Endothelial cell (in vitro differentiated cells): ENCODE data around the gene MAGEA12. TPM values are rescaled to one million over a fixed set of nuclear protein-coding genes. Genes with fewer than 3 reads are reported as not detected.
"Not testable (repeated sequence)": the region's sequence is repeated elsewhere in the genome, so short reads cannot be mapped to it uniquely, and the experiment has no call there.

Source experiments
- DNase-seq: peaks from one replicate; pipeline ENCODE4 v3.0.0; 2021; ENCODE audit warnings: low spot score
- H3K27ac Mint-ChIP-seq: one replicate; pipeline ENCODE4 v1.8.0; 2021; ENCODE audit warnings: mixed read lengths, inconsistent platforms; ENCODE audit not compliant: unreplicated experiment
- H3K27me3 Mint-ChIP-seq: one replicate; pipeline ENCODE4 v1.8.0; 2021; ENCODE audit warnings: mild to moderate bottlenecking, moderate library complexity, mixed read lengths, inconsistent platforms; ENCODE audit not compliant: unreplicated experiment
- H3K36me3 Mint-ChIP-seq: one replicate; pipeline ENCODE4 v1.8.0; 2021; ENCODE audit warnings: mild to moderate bottlenecking, low read depth, mixed read lengths, inconsistent platforms; ENCODE audit not compliant: unreplicated experiment
- H3K4me1 Mint-ChIP-seq: one replicate; pipeline ENCODE4 v1.8.0; 2021; ENCODE audit warnings: mild to moderate bottlenecking, mixed read lengths, inconsistent platforms; ENCODE audit not compliant: unreplicated experiment
- H3K4me3 Mint-ChIP-seq: one replicate; pipeline ENCODE4 v1.8.0; 2021; ENCODE audit warnings: mild to moderate bottlenecking, mixed read lengths, inconsistent platforms; ENCODE audit not compliant: unreplicated experiment
- H3K9me3 Mint-ChIP-seq: one replicate; pipeline ENCODE4 v1.8.0; 2021; ENCODE audit warnings: mixed read lengths, inconsistent platforms; ENCODE audit not compliant: unreplicated experiment
- total RNA-seq: library from RNA; stranded (reverse); fragmentation: NEBNext Ultra II Directional; extraction: Animal tissue kit (Norgen Biotek cat#: 25700); gene quantifications from one replicate; pipeline ENCODE4 v1.2.1, GENCODE V29; 2021; ENCODE audit not compliant: unreplicated experiment

MAGEA12 gene
- total RNA-seq, 1 donor from 2014 or later = 4.3 TPM

GRCh38 chrX:152758918-152759317 lies 25.4 kb downstream of the MAGEA12 start, which contains the start of gene CSAG3:
Gene CSAG3 (plus strand): TSS chrX:152759218.
- not testable (repeated sequence) for H3K4me1 Mint-ChIP-seq, DNase-seq, H3K27me3 Mint-ChIP-seq, H3K27ac Mint-ChIP-seq, H3K4me3 Mint-ChIP-seq, H3K9me3 Mint-ChIP-seq, H3K36me3 Mint-ChIP-seq

- not testable (repeated sequence) for H3K27me3 Mint-ChIP-seq, H3K27ac Mint-ChIP-seq, DNase-seq, H3K4me3 Mint-ChIP-seq, H3K36me3 Mint-ChIP-seq, H3K9me3 Mint-ChIP-seq, H3K4me1 Mint-ChIP-seq
Measured at GRCh38 chrX:152759544-152759943, 26.0 kb downstream of the MAGEA12 start.

- H3K36me3 Mint-ChIP-seq, H3K4me1 Mint-ChIP-seq, H3K4me3 Mint-ChIP-seq: not testable (repeated sequence)
Measured at GRCh38 chrX:152761582-152761981, 28.0 kb downstream of the MAGEA12 start.

GRCh38 chrX:152766562-152766961 lies 33.0 kb downstream of the MAGEA12 start:
- not testable (repeated sequence) for DNase-seq, H3K36me3 Mint-ChIP-seq, H3K27me3 Mint-ChIP-seq, H3K27ac Mint-ChIP-seq, H3K4me3 Mint-ChIP-seq, H3K4me1 Mint-ChIP-seq, H3K9me3 Mint-ChIP-seq

More at GRCh38 chrX:152761582-152761981, 28.0 kb downstream of the MAGEA12 start:
- DNase-seq, H3K27ac Mint-ChIP-seq, H3K27me3 Mint-ChIP-seq, H3K9me3 Mint-ChIP-seq: not testable (repeated sequence)

GRCh38 chrX:152769549-152770289 lies 36.2 kb downstream of the MAGEA12 start, which contains the start of gene MAGEA6:
Gene MAGEA6 (minus strand): TSS chrX:152769689. CDS start chrX:152767650, 2,039 bp downstream.
- H3K27ac Mint-ChIP-seq, H3K4me3 Mint-ChIP-seq, H3K4me1 Mint-ChIP-seq, DNase-seq, H3K9me3 Mint-ChIP-seq, H3K36me3 Mint-ChIP-seq, H3K27me3 Mint-ChIP-seq: not testable (repeated sequence)

GRCh38 chrX:152787062-152787461 lies 53.5 kb downstream of the MAGEA12 start:
- H3K27ac Mint-ChIP-seq = not testable (repeated sequence)

More at GRCh38 chrX:152787062-152787461, 53.5 kb downstream of the MAGEA12 start:
- H3K4me1 Mint-ChIP-seq, H3K27me3 Mint-ChIP-seq, DNase-seq, H3K36me3 Mint-ChIP-seq, H3K4me3 Mint-ChIP-seq, H3K9me3 Mint-ChIP-seq: not testable (repeated sequence)

Other genes starting within 250 kb of the MAGEA12 start
- gene GABRQ, start 95.9 kb upstream of the MAGEA12 start, total RNA-seq = 0.41 TPM
- not detected for gene MAGEA3, start 35.0 kb upstream of the MAGEA12 start, total RNA-seq
- not detected for gene CSAG2, start 24.5 kb upstream of the MAGEA12 start, total RNA-seq
- 0.97 TPM for gene MAGEA2B, start 19.1 kb upstream of the MAGEA12 start, total RNA-seq
- 5.1 TPM for gene CSAG1, start within 50 bp of the MAGEA12 start, total RNA-seq
- gene MAGEA2, start 20.1 kb downstream of the MAGEA12 start, total RNA-seq = 3.5 TPM
- 5.5 TPM for gene CSAG3, start 25.5 kb downstream of the MAGEA12 start, total RNA-seq
- not detected for gene MAGEA6, start 35.9 kb downstream of the MAGEA12 start, total RNA-seq
- gene CETN2, start 97.0 kb downstream of the MAGEA12 start, total RNA-seq = 32.6 TPM
- 26.5 TPM for gene NSDHL, start 97.3 kb downstream of the MAGEA12 start, total RNA-seq
- 2.1 TPM for gene ZNF185, start 164.3 kb downstream of the MAGEA12 start, total RNA-seq